ENCODE data around the gene SEC14L6.

DNA sequence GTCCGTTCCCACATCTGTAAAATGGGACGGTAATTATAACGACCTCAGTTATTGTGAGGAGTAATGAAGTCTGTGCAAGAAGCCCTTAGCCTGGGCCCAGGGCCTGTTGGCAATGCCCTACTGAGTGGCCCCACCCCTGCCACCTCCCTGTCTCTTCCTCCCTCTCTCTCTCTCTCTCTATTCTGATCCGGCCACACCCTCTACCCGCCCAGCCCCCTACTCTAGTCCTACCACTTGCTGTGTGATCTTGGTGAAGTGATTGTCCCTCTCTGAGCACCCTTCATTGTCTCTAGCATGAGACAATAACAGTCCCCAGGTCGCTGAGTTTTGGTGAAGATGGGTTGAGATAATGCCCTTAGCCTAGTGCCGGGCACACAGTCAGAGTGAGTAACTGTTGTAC lies 7.4 kb upstream of the SEC14L6 start:
- TF ChIP-seq, protein P1, sequence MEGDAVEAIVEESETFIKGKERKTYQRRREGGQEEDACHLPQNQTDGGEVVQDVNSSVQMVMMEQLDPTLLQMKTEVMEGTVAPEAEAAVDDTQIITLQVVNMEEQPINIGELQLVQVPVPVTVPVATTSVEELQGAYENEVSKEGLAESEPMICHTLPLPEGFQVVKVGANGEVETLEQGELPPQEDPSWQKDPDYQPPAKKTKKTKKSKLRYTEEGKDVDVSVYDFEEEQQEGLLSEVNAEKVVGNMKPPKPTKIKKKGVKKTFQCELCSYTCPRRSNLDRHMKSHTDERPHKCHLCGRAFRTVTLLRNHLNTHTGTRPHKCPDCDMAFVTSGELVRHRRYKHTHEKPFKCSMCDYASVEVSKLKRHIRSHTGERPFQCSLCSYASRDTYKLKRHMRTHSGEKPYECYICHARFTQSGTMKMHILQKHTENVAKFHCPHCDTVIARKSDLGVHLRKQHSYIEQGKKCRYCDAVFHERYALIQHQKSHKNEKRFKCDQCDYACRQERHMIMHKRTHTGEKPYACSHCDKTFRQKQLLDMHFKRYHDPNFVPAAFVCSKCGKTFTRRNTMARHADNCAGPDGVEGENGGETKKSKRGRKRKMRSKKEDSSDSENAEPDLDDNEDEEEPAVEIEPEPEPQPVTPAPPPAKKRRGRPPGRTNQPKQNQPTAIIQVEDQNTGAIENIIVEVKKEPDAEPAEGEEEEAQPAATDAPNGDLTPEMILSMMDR (IDR thresholded peaks at IDR 0.05 in 2 of 3, conservative IDR thresholded peaks at IDR 0.05 in 1 of 3; ENCODE audit: insufficient read depth in 2 of 3, low read depth in 1 of 3, low read length in 3 of 3) = no peak
- TF ChIP-seq KLF10 (CRISPR knock-in tag; IDR thresholded peaks at IDR 0.05) (no peak), MAFF (IDR thresholded peaks at IDR 0.05; ENCODE audit: low read length) (no peak), ZNF384 (IDR thresholded peaks at IDR 0.05; ENCODE audit: low read depth, low read length) (no peak), POLR2A (conservative IDR thresholded peaks at IDR 0.05) (no peak), HDAC2 (IDR thresholded peaks at IDR 0.05) (no peak)
- TF ChIP-seq, protein P2, sequence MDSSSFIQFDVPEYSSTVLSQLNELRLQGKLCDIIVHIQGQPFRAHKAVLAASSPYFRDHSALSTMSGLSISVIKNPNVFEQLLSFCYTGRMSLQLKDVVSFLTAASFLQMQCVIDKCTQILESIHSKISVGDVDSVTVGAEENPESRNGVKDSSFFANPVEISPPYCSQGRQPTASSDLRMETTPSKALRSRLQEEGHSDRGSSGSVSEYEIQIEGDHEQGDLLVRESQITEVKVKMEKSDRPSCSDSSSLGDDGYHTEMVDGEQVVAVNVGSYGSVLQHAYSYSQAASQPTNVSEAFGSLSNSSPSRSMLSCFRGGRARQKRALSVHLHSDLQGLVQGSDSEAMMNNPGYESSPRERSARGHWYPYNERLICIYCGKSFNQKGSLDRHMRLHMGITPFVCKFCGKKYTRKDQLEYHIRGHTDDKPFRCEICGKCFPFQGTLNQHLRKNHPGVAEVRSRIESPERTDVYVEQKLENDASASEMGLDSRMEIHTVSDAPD (CRISPR knock-in tag; IDR thresholded peaks at IDR 0.05) = no peak
